K562 (cell line): Measurements from ENCODE around the gene LHPP. TPM values are rescaled to one million over a fixed set of nuclear protein-coding genes. Genes with fewer than 3 reads are reported as not detected.

Experiments used
- ATAC-seq: fragments of 200-7000 bp; cut with Tn5 transposase; 3 replicates; pipeline ENCODE4 v1.9.1; 2020; ENCODE audit warnings: moderate library complexity
- BruUV-seq: library from RNA; stranded (reverse); fragments of 400-500 nt; replicated peaks from 2 replicates; lab custom pipeline; 2021; lab: Mats Ljungman, UMichigan
- CTCF ChIA-PET: fragments of 300-600 bp; formaldehyde crosslinking; extraction: SDS; loops from one replicate; lab custom pipeline; 2021; ENCODE audit warnings: low intra/inter-chr PET ratio; lab: Yijun Ruan, JAX
- POLR2A ChIA-PET: fragments of 300-600, 350-650 bp; sonication (Branson Sonifier 250); formaldehyde crosslinking; extraction: SDS; loops from one replicate; lab custom pipeline; 2021; ENCODE audit warnings: antibody characterized with exemption, inconsistent platforms; lab: Yijun Ruan, JAX
- DNase-seq, 4 experiments: peaks; one replicate each; pipeline versions ENCODE4 v3.0.0 to v3.0.0-alpha.2; 2011 to 2018; ENCODE audit warnings: low spot score in 3 of 4, mixed read lengths in 3 of 4; ENCODE audit errors: extremely low read depth in 1 of 4
- FAIRE-seq: peaks from 2 replicates; lab custom pipeline; 2011; peaks lifted over from hg19 to GRCh38; lab: Jason Lieb, UNC
- H2AFZ ChIP-seq: 2 replicates; pipeline ENCODE4 v1.6.0; 2011; ENCODE audit warnings: low read depth, low read length, control low read depth, inconsistent platforms
- H3K27ac ChIP-seq: fragments of 200-600 bp; 3 replicates; pipeline ENCODE4 v1.8.0; 2011; ENCODE audit warnings: low read depth, mild to moderate bottlenecking, control low read depth, inconsistent platforms, low read length, moderate library complexity, mixed read lengths; ENCODE audit errors: extremely low read depth
- H3K27me3 ChIP-seq, 2 experiments: fragments of 300-600 bp in 1 of 2; 2 replicates in 1 of 2; 3 replicates in 1 of 2; pipeline versions ENCODE4 v1.6.0 to v1.8.0; 2011; ENCODE audit warnings: inconsistent platforms in 2 of 2, low read length in 2 of 2, mild to moderate bottlenecking in 1 of 2, mixed read lengths in 1 of 2, moderate library complexity in 1 of 2; ENCODE audit not compliant: control insufficient read depth in 2 of 2, insufficient read depth in 2 of 2
- H3K36me3 ChIP-seq: fragments of 300-600 bp; 3 replicates; pipeline ENCODE4 v1.8.0; 2011; ENCODE audit warnings: mild to moderate bottlenecking, low read length, inconsistent platforms; ENCODE audit not compliant: control insufficient read depth, insufficient read depth
- H3K4me1 ChIP-seq, 2 experiments: fragments of 200-600 bp in 1 of 2; replicated peaks in 1 of 2; 2 replicates in 1 of 2; 3 replicates in 1 of 2; pipeline versions ENCODE4 v1.5.1 to v1.8.0; 2011; ENCODE audit warnings: inconsistent platforms in 2 of 2, low read length in 2 of 2, mild to moderate bottlenecking in 1 of 2, mixed read lengths in 1 of 2, moderate library complexity in 1 of 2; ENCODE audit not compliant: control insufficient read depth in 2 of 2, insufficient read depth in 2 of 2
- H3K4me2 ChIP-seq: 2 replicates; pipeline ENCODE4 v1.6.1; 2011; ENCODE audit warnings: low read length, control low read depth, inconsistent platforms, mixed read lengths; ENCODE audit not compliant: insufficient read depth
- H3K4me3 ChIP-seq: fragments of 200-600 bp; sonication (generic), shearing (Covaris generic); 2 replicates; pipeline ENCODE4 v1.5.1; 2016; ENCODE audit warnings: control low read depth, inconsistent platforms
- H3K79me2 ChIP-seq: fragments of 200-600 bp; 3 replicates; pipeline ENCODE4 v1.8.0; 2011; ENCODE audit warnings: low read length, inconsistent platforms; ENCODE audit not compliant: control insufficient read depth, insufficient read depth
- H3K9ac ChIP-seq, 2 experiments: 2 replicates each; pipeline versions ENCODE4 v1.6.0 to v1.6.1; 2011; ENCODE audit warnings: low read depth in 2 of 2, low read length in 2 of 2, control low read depth in 1 of 2, inconsistent platforms in 1 of 2, mild to moderate bottlenecking in 1 of 2, mixed read lengths in 1 of 2; ENCODE audit not compliant: insufficient read depth in 1 of 2
- H3K9me1 ChIP-seq: one replicate; pipeline ENCODE4 v1.6.0; 2011; ENCODE audit warnings: inconsistent platforms, mild to moderate bottlenecking, low read length, moderate library complexity; ENCODE audit not compliant: control insufficient read depth, insufficient read depth
- H3K9me3 ChIP-seq: replicated peaks from 2 replicates; pipeline ENCODE4 v1.5.1; 2011; ENCODE audit warnings: low read depth, low read length, inconsistent platforms; ENCODE audit not compliant: control insufficient read depth, insufficient read depth
- H4K20me1 ChIP-seq: replicated peaks from 2 replicates; pipeline ENCODE4 v1.6.1; 2011; ENCODE audit warnings: low read length, inconsistent platforms, mixed read lengths; ENCODE audit not compliant: control insufficient read depth, insufficient read depth
- KLF1 ChIP-seq: fragments of 450-650 bp; IDR thresholded peaks from 2 replicates; pipeline ENCODE4 v1.6.1; 2016; ENCODE audit warnings: missing genetic modification characterization, missing compliant biosample characterization
- MTF1 ChIP-seq: fragments of 250-450 bp; sonication (Bioruptor Pico); IDR thresholded peaks from 2 replicates; pipeline ENCODE4 v1.9.0; 2021; ENCODE audit warnings: moderate library complexity, mild to moderate bottlenecking, inconsistent platforms, borderline replicate concordance
- PKNOX1 ChIP-seq: fragments of 450-650 bp; IDR thresholded peaks from 2 replicates; pipeline ENCODE4 v1.6.1; 2016
- RNF219 ChIP-seq: fragments of 250-450 bp; sonication (Bioruptor Pico); IDR thresholded peaks from 2 replicates; pipeline ENCODE4 v1.5.0; 2022; ENCODE audit warnings: mild to moderate bottlenecking
- TAF1 ChIP-seq: IDR thresholded peaks from 2 replicates; pipeline ENCODE4 v1.6.1; 2011; ENCODE audit warnings: mild to moderate bottlenecking, low read length, moderate library complexity; ENCODE audit not compliant: insufficient read depth, control insufficient read depth, severe bottlenecking; ENCODE audit errors: extremely low read depth
- U2AF2 ChIP-seq: fragments of 200-400 bp; formaldehyde crosslinking; optimal IDR thresholded peaks from 2 replicates; pipeline ENCODE3; 2017; ENCODE audit warnings: low read depth, mild to moderate bottlenecking, low read length
- ZBTB12 ChIP-seq: fragments of 250-450 bp; sonication (Bioruptor Pico); IDR thresholded peaks from 2 replicates; pipeline ENCODE4 v1.4.0; 2020
- ZBTB9 ChIP-seq: fragments of 450-650 bp; formaldehyde crosslinking; IDR thresholded peaks from 2 replicates; pipeline ENCODE4 v1.4.0; 2020; ENCODE audit warnings: mild to moderate bottlenecking, moderate library complexity
- ZHX1 ChIP-seq: fragments of 150-350 bp; conservative IDR thresholded peaks from 2 replicates; pipeline ENCODE4 v1.6.1; 2014; ENCODE audit warnings: low read length
- ZNF124 ChIP-seq: sonication (generic); formaldehyde crosslinking; IDR thresholded peaks from 2 replicates; pipeline ENCODE4 v1.8.1; 2022; ENCODE audit warnings: missing genetic modification reagents
- WGBS: fragments of 100-300 bp; shearing (Covaris generic); methylation state at CpG from one replicate; pipeline ENCODE4 v1.1.6; 2016; ENCODE audit warnings: low coverage, mixed read lengths; ENCODE audit not compliant: insufficient coverage; ENCODE audit errors: missing lambda C conversion rate; 5-methylcytosine and 5-hydroxymethylcytosine counted together
- in situ Hi-C: fragments of 300-500 bp; cut with MboI; formaldehyde crosslinking; loops from 4 replicates; pipeline ENCODE4 v1.15.0; 2018; ENCODE audit warnings: inconsistent platforms, mixed read lengths
- intact Hi-C: fragments of 100-400 bp; cut with micrococcal nuclease; formaldehyde crosslinking; loops from 2 replicates; pipeline ENCODE4 v1.14.2; 2022
- polyA plus RNA-seq, 8 experiments: library from polyadenylated mRNA; depleted of rRNA in 4 of 8; stranded (reverse) in 5 of 8; unstranded in 3 of 8; fragments of >200 nt; fragmentation: Nextera tagmentation in 2 of 8; fragmentation: Illumina TruSeq in 1 of 8; extraction: Ambion mirVana in 2 of 8; extraction: Trizol in 1 of 8; gene quantifications; 2 replicates each; pipeline versions ENCODE4 v1.2.1 to v1.2.3, GENCODE V29; 2011 to 2014; ENCODE audit warnings: inconsistent platforms in 1 of 8, missing spikeins in 1 of 8
- total RNA-seq, 7 experiments: library from RNA; depleted of rRNA in 6 of 7; stranded (reverse); fragments of >200 nt in 6 of 7; fragmentation: Illumina TruSeq in 2 of 7; extraction: Trizol in 2 of 7; gene quantifications; 2 replicates each; pipeline versions ENCODE4 v1.2.1 to v1.2.3, GENCODE V29; 2011 to 2021; ENCODE audit warnings: low replicate concordance in 1 of 7

The LHPP gene
- total and polyA plus RNA-seq, 9 of the 15 experiments (the other 6 are each of a cell fraction or from before 2014, with no cell fraction given), result 0.34 to 7.4 (median 3.0) TPM

GRCh38 chr10:124478515-124478914, 16.9 kb downstream of the LHPP start:
- ATAC-seq, result no peak
- Histone ChIP-seq H3K9me3 (no peaks in the 10 kb centered on the region), H3K4me3 (no peak overlapping the region), H3K36me3 (no peaks in the 10 kb centered on the region), H3K9me1 (no peaks in the 10 kb centered on the region), H3K9ac (no peak overlapping the region), H3K4me1 (peaks cover 2 to 18% of the 10 kb centered on the region in 2 experiments; a peak in 4 of 5 replicates), H3K4me2 (no peak overlapping the region), H3K27me3 (no peaks in the 10 kb centered on the region), H3K79me2 (no peaks in the 10 kb centered on the region), H2AFZ (no peak overlapping the region), H4K20me1 (no peaks in the 10 kb centered on the region), H3K27ac (no peak overlapping the region)
- intact Hi-C loops (no loop called here), in situ Hi-C loops (no loop called here)
- CTCF ChIA-PET, result no interaction called here
- no peak for DNase-seq
- no TSS peak for BruUV-seq
- POLR2A ChIA-PET, result interaction anchor here (1.0 kb wide), 1 partner anchor 59 kb away, joined by 3 read pairs; the partner anchor contains the start of gene OAT
- WGBS, result 65% methylated on average over 9 of the region's 14 CpGs
- no peak for FAIRE-seq
- TF ChIP-seq U2AF2 (no peak), ZHX1 (no peak), RNF219 (CRISPR knock-in tag) (no peak), ZBTB9 (CRISPR knock-in tag) (no peak), MTF1 (CRISPR knock-in tag) (no peak), ZNF124 (CRISPR knock-in tag) (no peak), KLF1 (tag) (no peak), ZBTB12 (CRISPR knock-in tag) (no peak), PKNOX1 (no peak), TAF1 (no peak)
